SK-N-SH (cell line): ENCODE results near the gene AIF1L. TPM values are rescaled to one million over a fixed set of nuclear protein-coding genes. Genes with fewer than 3 reads are reported as not detected.
A peak's percentile ranks its signal among the peaks of the same experiment; 100 is the strongest.

ENCODE experiments used
- CTCF ChIA-PET: fragments of 300-600, 350-600 bp; formaldehyde crosslinking; extraction: SDS; loops from one replicate; lab custom pipeline; 2021; lab: Yijun Ruan, JAX
- POLR2A ChIA-PET: fragments of 350-600 bp; sonication (Branson Sonifier 250); formaldehyde crosslinking; extraction: SDS; loops from one replicate; lab custom pipeline; 2020; ENCODE audit warnings: antibody characterized with exemption, inconsistent platforms; lab: Yijun Ruan, JAX
- DNase-seq: peaks from one replicate; pipeline ENCODE4 v3.0.0; 2012
- H2AFZ ChIP-seq: fragments of 200-600 bp; sonication (generic); 2 replicates; pipeline ENCODE4 v1.8.1; 2016; ENCODE audit warnings: antibody characterized with exemption, mild to moderate bottlenecking, low read depth
- H3F3A ChIP-seq: fragments of 200-600 bp; sonication (generic); replicated peaks from 2 replicates; pipeline ENCODE3; 2016; ENCODE audit warnings: antibody characterized with exemption, mild to moderate bottlenecking; ENCODE audit not compliant: insufficient read depth
- H3K27ac ChIP-seq, 2 experiments: fragments of 200-500 bp in 1 of 2; fragments of 200-600 bp in 1 of 2; sonication (Bioruptor generic) in 1 of 2; sonication (generic), shearing (Covaris generic) in 1 of 2; 2 replicates each; pipeline versions ENCODE4 v1.5.1 to v1.6.1; 2014 to 2016; ENCODE audit warnings: low read depth in 2 of 2, inconsistent platforms in 1 of 2, low read length in 1 of 2, mild to moderate bottlenecking in 1 of 2, mixed read lengths in 1 of 2
- H3K27me3 ChIP-seq: fragments of 200-600 bp; sonication (generic), shearing (Covaris generic); 2 replicates; pipeline ENCODE4 v1.6.1; 2016; ENCODE audit warnings: mixed run types; ENCODE audit not compliant: insufficient read depth
- H3K36me3 ChIP-seq, 2 experiments: fragments of 200-500 bp in 1 of 2; fragments of 200-600 bp in 1 of 2; sonication (Bioruptor generic) in 1 of 2; sonication (generic) in 1 of 2; replicated peaks in 1 of 2; 2 replicates each; pipeline versions ENCODE3 to v1.5.1; 2014 to 2016; ENCODE audit warnings: low read length in 1 of 2, mild to moderate bottlenecking in 1 of 2; ENCODE audit not compliant: insufficient read depth in 2 of 2, control insufficient read depth in 1 of 2
- H3K4me1 ChIP-seq, 2 experiments: fragments of 200-500 bp in 1 of 2; fragments of 200-600 bp in 1 of 2; sonication (Bioruptor generic) in 1 of 2; sonication (generic), shearing (Covaris generic) in 1 of 2; 2 replicates each; pipeline versions ENCODE4 v1.5.1 to v1.6.1; 2014 to 2016; ENCODE audit warnings: low read depth in 1 of 2, low read length in 1 of 2, mixed run types in 1 of 2; ENCODE audit not compliant: insufficient read depth in 2 of 2, control insufficient read depth in 1 of 2
- H3K4me2 ChIP-seq: fragments of 200-600 bp; sonication (generic), shearing (Covaris generic); 2 replicates; pipeline ENCODE4 v1.6.1; 2017; ENCODE audit warnings: mixed run types
- H3K4me3 ChIP-seq, 2 experiments: fragments of 200-500 bp in 1 of 2; fragments of 200-600 bp in 1 of 2; sonication (Bioruptor generic) in 1 of 2; sonication (generic), shearing (Covaris generic) in 1 of 2; 2 replicates each; pipeline versions ENCODE4 v1.5.1 to v1.8.1; 2014 to 2016; ENCODE audit warnings: low read depth in 2 of 2, inconsistent platforms in 1 of 2, low read length in 1 of 2, mild to moderate bottlenecking in 1 of 2, mixed read lengths in 1 of 2, moderate library complexity in 1 of 2
- H3K79me2 ChIP-seq: fragments of 200-600 bp; sonication (generic); 2 replicates; pipeline ENCODE4 v1.8.1; 2017; ENCODE audit warnings: mild to moderate bottlenecking; ENCODE audit not compliant: insufficient read depth
- H3K9ac ChIP-seq: fragments of 200-600 bp; sonication (generic); 2 replicates; pipeline ENCODE4 v1.6.1; 2017; ENCODE audit warnings: mixed run types
- H3K9me2 ChIP-seq: fragments of 200-600 bp; sonication (generic); 2 replicates; pipeline ENCODE4 v1.6.1; 2017; ENCODE audit warnings: mixed run types
- H3K9me3 ChIP-seq: fragments of 200-600 bp; sonication (generic); 2 replicates; pipeline ENCODE4 v1.6.1; 2017; ENCODE audit warnings: mixed run types, mild to moderate bottlenecking, moderate library complexity
- H4K20me1 ChIP-seq: fragments of 200-600 bp; sonication (generic); 2 replicates; pipeline ENCODE4 v1.6.1; 2017; ENCODE audit warnings: mild to moderate bottlenecking, mixed run types; ENCODE audit not compliant: insufficient read depth
- ELF1 ChIP-seq: IDR thresholded peaks from 2 replicates; pipeline ENCODE4 v1.4.0; 2012
- EZH2phosphoT487 ChIP-seq: fragments of 200-600 bp; sonication (generic); IDR thresholded peaks from 2 replicates; pipeline ENCODE4 v1.6.1; 2017; ENCODE audit warnings: low read depth, mixed run types, mild to moderate bottlenecking, antibody characterized with exemption, moderate library complexity, borderline replicate concordance
- GABPA ChIP-seq: IDR thresholded peaks from 2 replicates; pipeline ENCODE4 v1.4.0; 2012; ENCODE audit warnings: low read depth, mild to moderate bottlenecking
- JUND ChIP-seq: IDR thresholded peaks from 2 replicates; pipeline ENCODE4 v1.4.0; 2012
- MEF2A ChIP-seq: IDR thresholded peaks from 2 replicates; pipeline ENCODE4 v1.4.0; 2012; ENCODE audit warnings: low read depth, borderline replicate concordance
- MXI1 ChIP-seq: IDR thresholded peaks from 2 replicates; pipeline ENCODE4 v1.6.1; 2012; ENCODE audit warnings: mild to moderate bottlenecking, low read depth, low read length, improper control_type of control experiment
- NFIC ChIP-seq: IDR thresholded peaks from 2 replicates; pipeline ENCODE4 v1.4.0; 2012; ENCODE audit warnings: borderline replicate concordance
- NRF1 ChIP-seq: IDR thresholded peaks from 2 replicates; pipeline ENCODE4 v1.6.1; 2012; ENCODE audit warnings: low read depth, mild to moderate bottlenecking, low read length
- RCOR1 ChIP-seq: fragments of 150-350 bp; IDR thresholded peaks from 2 replicates; pipeline ENCODE4 v1.6.1; 2017; ENCODE audit warnings: antibody characterized with exemption, low read length
- RXRA ChIP-seq: IDR thresholded peaks from 2 replicates; pipeline ENCODE4 v1.4.0; 2012; ENCODE audit warnings: low read depth, mild to moderate bottlenecking, borderline replicate concordance
- SIN3A ChIP-seq: IDR thresholded peaks from 2 replicates; pipeline ENCODE4 v1.6.1; 2012; ENCODE audit warnings: low read depth, mild to moderate bottlenecking, low read length, moderate library complexity, borderline replicate concordance
- USF1 ChIP-seq: IDR thresholded peaks from 2 replicates; pipeline ENCODE4 v1.4.0; 2012; ENCODE audit warnings: low read depth, borderline replicate concordance
- YY1 ChIP-seq: IDR thresholded peaks from 2 replicates; pipeline ENCODE4 v1.4.0; 2012; ENCODE audit warnings: low read depth, mild to moderate bottlenecking
- WGBS: methylation state at CpG from one replicate; pipeline ENCODE4 v1.1.6; 2017; ENCODE audit warnings: low lambda C conversion rate; 5-methylcytosine and 5-hydroxymethylcytosine counted together
- polyA plus RNA-seq, 3 experiments: library from polyadenylated mRNA; depleted of rRNA; stranded (reverse); fragments of >200 nt; gene quantifications; 2 replicates each; pipeline ENCODE4 v1.2.3, GENCODE V29; 2012
- TF ChIP-seq, protein P1 (sequence below): IDR thresholded peaks from 2 replicates; pipeline ENCODE4 v1.4.0; 2012; ENCODE audit warnings: low read depth, borderline replicate concordance
- TF ChIP-seq, protein P2 (sequence below): fragments of 150-350 bp; IDR thresholded peaks from 2 replicates; pipeline ENCODE4 v1.6.1; 2016; ENCODE audit warnings: mild to moderate bottlenecking, low read depth, low read length
- TF ChIP-seq, protein P3 (sequence below): IDR thresholded peaks from 2 replicates; pipeline ENCODE4; 2012

Gene AIF1L
- polyA plus RNA-seq, 1 of the 3 experiments (the other 2 are of a cell fraction), result 0.26 TPM

DNA sequence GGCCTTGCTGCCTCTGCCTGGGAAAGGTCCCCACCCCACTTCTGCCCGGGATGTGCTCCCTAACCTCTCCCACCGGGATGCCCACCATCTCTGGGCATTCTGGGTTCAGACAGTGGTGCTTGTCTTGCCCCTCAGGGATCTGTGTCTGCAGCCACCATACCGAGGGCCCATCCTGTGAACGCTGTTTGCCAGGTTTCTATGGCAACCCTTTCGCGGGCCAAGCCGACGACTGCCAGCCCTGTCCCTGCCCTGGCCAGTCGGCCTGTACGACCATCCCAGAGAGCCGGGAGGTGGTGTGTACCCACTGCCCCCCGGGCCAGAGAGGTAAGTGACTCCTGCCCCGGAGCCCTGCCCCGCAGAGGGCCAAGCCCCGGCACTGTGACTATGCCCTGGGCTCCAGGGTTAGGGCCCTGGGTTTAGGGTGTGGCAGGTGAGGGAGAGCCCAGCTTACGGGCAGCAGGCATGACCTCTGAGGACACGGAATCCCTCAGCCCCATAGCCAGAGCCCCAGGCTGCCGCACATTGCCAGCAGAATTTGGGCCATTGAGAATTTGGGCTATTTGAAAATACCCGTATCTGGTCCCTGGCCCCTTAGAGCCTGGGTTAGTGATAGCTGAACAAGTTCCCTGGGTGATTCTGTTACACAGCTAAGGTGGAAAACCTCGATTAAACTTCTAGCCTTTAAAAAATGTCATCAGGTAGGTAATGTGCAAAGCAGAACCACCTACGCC, 35.3 kb upstream of the AIF1L start (continued):
- TF ChIP-seq, protein P1, sequence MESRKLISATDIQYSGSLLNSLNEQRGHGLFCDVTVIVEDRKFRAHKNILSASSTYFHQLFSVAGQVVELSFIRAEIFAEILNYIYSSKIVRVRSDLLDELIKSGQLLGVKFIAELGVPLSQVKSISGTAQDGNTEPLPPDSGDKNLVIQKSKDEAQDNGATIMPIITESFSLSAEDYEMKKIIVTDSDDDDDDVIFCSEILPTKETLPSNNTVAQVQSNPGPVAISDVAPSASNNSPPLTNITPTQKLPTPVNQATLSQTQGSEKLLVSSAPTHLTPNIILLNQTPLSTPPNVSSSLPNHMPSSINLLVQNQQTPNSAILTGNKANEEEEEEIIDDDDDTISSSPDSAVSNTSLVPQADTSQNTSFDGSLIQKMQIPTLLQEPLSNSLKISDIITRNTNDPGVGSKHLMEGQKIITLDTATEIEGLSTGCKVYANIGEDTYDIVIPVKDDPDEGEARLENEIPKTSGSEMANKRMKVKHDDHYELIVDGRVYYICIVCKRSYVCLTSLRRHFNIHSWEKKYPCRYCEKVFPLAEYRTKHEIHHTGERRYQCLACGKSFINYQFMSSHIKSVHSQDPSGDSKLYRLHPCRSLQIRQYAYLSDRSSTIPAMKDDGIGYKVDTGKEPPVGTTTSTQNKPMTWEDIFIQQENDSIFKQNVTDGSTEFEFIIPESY, result no peak
- TF ChIP-seq SIN3A (no peak), MEF2A (no peak), EZH2phosphoT487 (no peak), JUND (no peak)

- no peaks in the 10 kb centered on the region for H4K20me1 ChIP-seq
- no peak for TF ChIP-seq MEF2A
- TF ChIP-seq, protein P2, sequence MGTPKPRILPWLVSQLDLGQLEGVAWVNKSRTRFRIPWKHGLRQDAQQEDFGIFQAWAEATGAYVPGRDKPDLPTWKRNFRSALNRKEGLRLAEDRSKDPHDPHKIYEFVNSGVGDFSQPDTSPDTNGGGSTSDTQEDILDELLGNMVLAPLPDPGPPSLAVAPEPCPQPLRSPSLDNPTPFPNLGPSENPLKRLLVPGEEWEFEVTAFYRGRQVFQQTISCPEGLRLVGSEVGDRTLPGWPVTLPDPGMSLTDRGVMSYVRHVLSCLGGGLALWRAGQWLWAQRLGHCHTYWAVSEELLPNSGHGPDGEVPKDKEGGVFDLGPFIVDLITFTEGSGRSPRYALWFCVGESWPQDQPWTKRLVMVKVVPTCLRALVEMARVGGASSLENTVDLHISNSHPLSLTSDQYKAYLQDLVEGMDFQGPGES, result no peak
- no peak for TF ChIP-seq YY1
- TF ChIP-seq RCOR1, result peak; percentile 40; the same call in 1 of the 2 replicates
- no peak for TF ChIP-seq NFIC
- peak; percentile 24; the same call in 1 of the 2 replicates for TF ChIP-seq MXI1
- TF ChIP-seq NRF1, result no peak
- no peaks in the 10 kb centered on the region for H3K79me2 ChIP-seq
- WGBS, result 54% methylated on average over 9 of the region's 9 CpGs
- H3K9ac ChIP-seq, result no peak overlapping the region
- H3K4me3 ChIP-seq, result no peak overlapping the region
- H3K27me3 ChIP-seq, result no peaks in the 10 kb centered on the region
- CTCF ChIA-PET, result interaction anchor here (0.8 to 4.4 kb wide), 9 partner anchors 8 to 273 kb away, joined by 3 to 21 read pairs (median 4); no protein-coding TSS in a partner anchor
- no peaks in the 10 kb centered on the region for H3F3A ChIP-seq
- no peaks in the 10 kb centered on the region for H3K36me3 ChIP-seq
- POLR2A ChIA-PET, result no interaction called here
- H3K4me1 ChIP-seq, result peaks cover 0 to 8% of the 10 kb centered on the region in 2 experiments; a peak in 1 of 4 replicates
- H3K9me2 ChIP-seq, result no peaks in the 10 kb centered on the region
- H3K4me2 ChIP-seq, result no peak overlapping the region
- no peak overlapping the region for H3K27ac ChIP-seq
- H2AFZ ChIP-seq, result no peak overlapping the region
- DNase-seq, result peak; percentile 56
- H3K9me3 ChIP-seq, result no peaks in the 10 kb centered on the region
Measured at GRCh38 chr9:131062969-131063368, 33.4 kb upstream of the AIF1L start.

GRCh38 chr9:131065599-131065998, 30.7 kb upstream of the AIF1L start:
- no peaks in the 10 kb centered on the region for H3F3A ChIP-seq
- H2AFZ ChIP-seq, result no peak overlapping the region
- no peak overlapping the region for H3K4me2 ChIP-seq
- no peaks in the 10 kb centered on the region for H4K20me1 ChIP-seq
- no peak overlapping the region for H3K4me3 ChIP-seq
- no peaks in the 10 kb centered on the region for H3K36me3 ChIP-seq
- ChIA-PET CTCF (no interaction called here), POLR2A (no interaction called here)
- DNase-seq, result no peak
- peaks cover 0 to 8% of the 10 kb centered on the region in 2 experiments; a peak in 1 of 4 replicates for H3K4me1 ChIP-seq
- H3K9me3 ChIP-seq, result no peaks in the 10 kb centered on the region
- H3K27ac ChIP-seq, result no peak overlapping the region
- no peaks in the 10 kb centered on the region for H3K79me2 ChIP-seq
- H3K9ac ChIP-seq, result no peak overlapping the region
- no peaks in the 10 kb centered on the region for H3K9me2 ChIP-seq
- peaks cover 5% of the 10 kb centered on the region; the same call in 1 of the 2 replicates for H3K27me3 ChIP-seq
- 61% methylated on average over 7 of the region's 7 CpGs for WGBS
- no peak for TF ChIP-seq RXRA
- TF ChIP-seq USF1, result no peak
- TF ChIP-seq, protein P3, sequence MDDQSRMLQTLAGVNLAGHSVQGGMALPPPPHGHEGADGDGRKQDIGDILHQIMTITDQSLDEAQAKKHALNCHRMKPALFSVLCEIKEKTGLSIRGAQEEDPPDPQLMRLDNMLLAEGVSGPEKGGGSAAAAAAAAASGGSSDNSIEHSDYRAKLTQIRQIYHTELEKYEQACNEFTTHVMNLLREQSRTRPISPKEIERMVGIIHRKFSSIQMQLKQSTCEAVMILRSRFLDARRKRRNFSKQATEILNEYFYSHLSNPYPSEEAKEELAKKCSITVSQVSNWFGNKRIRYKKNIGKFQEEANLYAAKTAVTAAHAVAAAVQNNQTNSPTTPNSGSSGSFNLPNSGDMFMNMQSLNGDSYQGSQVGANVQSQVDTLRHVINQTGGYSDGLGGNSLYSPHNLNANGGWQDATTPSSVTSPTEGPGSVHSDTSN, result no peak
- no peak for TF ChIP-seq GABPA
- TF ChIP-seq MXI1, result no peak
- TF ChIP-seq ELF1, result no peak
- TF ChIP-seq NRF1, result no peak
